Progenitor cell of endocrine pancreas (in vitro differentiated cells): Measurements from ENCODE around the gene LRP1B. TPM values are rescaled to one million over a fixed set of nuclear protein-coding genes. Genes with fewer than 3 reads are reported as not detected.

Experiments
- DNase-seq: peaks from one replicate; pipeline ENCODE4 v3.0.0; 2021; ENCODE audit warnings: low spot score; ENCODE audit not compliant: unreplicated experiment
- H3K27ac Mint-ChIP-seq: 2 replicates; pipeline ENCODE4 v1.8.0; 2021; ENCODE audit warnings: mild to moderate bottlenecking, moderate library complexity, mixed read lengths
- H3K27me3 Mint-ChIP-seq: 2 replicates; pipeline ENCODE4 v1.8.0; 2021; ENCODE audit warnings: mixed read lengths
- H3K36me3 Mint-ChIP-seq: 2 replicates; pipeline ENCODE4 v1.8.0; 2022; ENCODE audit warnings: mixed read lengths; ENCODE audit not compliant: insufficient read depth
- H3K4me1 Mint-ChIP-seq: 2 replicates; pipeline ENCODE4 v1.8.0; 2021; ENCODE audit warnings: low read depth, mixed read lengths
- H3K4me3 Mint-ChIP-seq: 2 replicates; pipeline ENCODE4 v1.8.0; 2021; ENCODE audit warnings: low read depth, mild to moderate bottlenecking, moderate library complexity, mixed read lengths
- H3K9me3 Mint-ChIP-seq: 2 replicates; pipeline ENCODE4 v1.8.0; 2021; ENCODE audit warnings: low read depth, mixed read lengths
- CTCF ChIP-seq: fragments of 200-600 bp; sonication (generic); IDR thresholded peaks from one replicate; pipeline ENCODE4 v1.5.0; 2021; ENCODE audit warnings: antibody characterized with exemption, mild to moderate bottlenecking; ENCODE audit not compliant: unreplicated experiment
- total RNA-seq: library from RNA; stranded (reverse); gene quantifications from 2 replicates; pipeline ENCODE4 v1.2.1, GENCODE V29; 2021

Gene LRP1B
- total RNA-seq, 1 donor from 2014 or later = 0.57 TPM

GRCh38 chr2:140876015-140876414 lies 1254.8 kb downstream of the LRP1B start:
- no peak overlapping the region for H3K4me3 Mint-ChIP-seq
- peaks cover 1% of the 10 kb centered on the region for H3K36me3 Mint-ChIP-seq
- H3K9me3 Mint-ChIP-seq = peaks cover 17% of the 10 kb centered on the region
- no peaks in the 10 kb centered on the region for H3K27me3 Mint-ChIP-seq
- H3K27ac Mint-ChIP-seq = no peak overlapping the region
- H3K4me1 Mint-ChIP-seq = no peaks in the 10 kb centered on the region
- DNase-seq = no peak
- TF ChIP-seq CTCF = no peak

- peaks cover 17% of the 10 kb centered on the region for H3K9me3 Mint-ChIP-seq
- no peak for DNase-seq
- no peaks in the 10 kb centered on the region for H3K4me1 Mint-ChIP-seq
- H3K36me3 Mint-ChIP-seq = peaks cover 1% of the 10 kb centered on the region
- no peaks in the 10 kb centered on the region for H3K27me3 Mint-ChIP-seq
- no peak overlapping the region for H3K4me3 Mint-ChIP-seq
- no peak for TF ChIP-seq CTCF
- H3K27ac Mint-ChIP-seq = no peak overlapping the region
Measured at GRCh38 chr2:140873915-140874531, 1256.8 kb downstream of the LRP1B start.

GRCh38 chr2:140869925-140870324 lies 1260.9 kb downstream of the LRP1B start:
- H3K36me3 Mint-ChIP-seq = no peaks in the 10 kb centered on the region
- H3K4me1 Mint-ChIP-seq = no peaks in the 10 kb centered on the region
- no peak for DNase-seq
- peaks cover 10% of the 10 kb centered on the region for H3K9me3 Mint-ChIP-seq
- no peaks in the 10 kb centered on the region for H3K27me3 Mint-ChIP-seq
- TF ChIP-seq CTCF = no peak
- no peak overlapping the region for H3K27ac Mint-ChIP-seq
- no peak overlapping the region for H3K4me3 Mint-ChIP-seq

GRCh38 chr2:140869107-140869506 lies 1261.7 kb downstream of the LRP1B start:
- no peaks in the 10 kb centered on the region for H3K27me3 Mint-ChIP-seq
- H3K36me3 Mint-ChIP-seq = no peaks in the 10 kb centered on the region
- TF ChIP-seq CTCF = no peak
- H3K27ac Mint-ChIP-seq = no peak overlapping the region
- peaks cover 7% of the 10 kb centered on the region for H3K9me3 Mint-ChIP-seq
- H3K4me3 Mint-ChIP-seq = no peak overlapping the region
- DNase-seq = no peak
- H3K4me1 Mint-ChIP-seq = no peaks in the 10 kb centered on the region

GRCh38 chr2:140865837-140866236 lies 1265.0 kb downstream of the LRP1B start:
- peaks cover 3% of the 10 kb centered on the region for H3K9me3 Mint-ChIP-seq
- no peak for TF ChIP-seq CTCF
- no peaks in the 10 kb centered on the region for H3K27me3 Mint-ChIP-seq
- peaks cover 3% of the 10 kb centered on the region for H3K4me1 Mint-ChIP-seq
- no peak for DNase-seq
- H3K27ac Mint-ChIP-seq = no peak overlapping the region
- no peak overlapping the region for H3K4me3 Mint-ChIP-seq
- no peaks in the 10 kb centered on the region for H3K36me3 Mint-ChIP-seq
